HEK293T (cell line): Measurements from ENCODE around the gene PTPRG.
"Not testable (repeated sequence)": the region's sequence is repeated elsewhere in the genome, so short reads cannot be mapped to it uniquely, and the experiment has no call there.

Experiments used
- ARNT ChIP-seq: fragments of 450-650 bp; IDR thresholded peaks from 2 replicates; pipeline ENCODE4 v1.6.1; 2017; ENCODE audit warnings: mild to moderate bottlenecking
- BHLHE40 ChIP-seq: fragments of 450-650 bp; IDR thresholded peaks from 2 replicates; pipeline ENCODE4 v1.6.1; 2016; ENCODE audit warnings: mild to moderate bottlenecking, moderate library complexity, borderline replicate concordance
- ELF4 ChIP-seq: fragments of 450-650 bp; IDR thresholded peaks from 2 replicates; pipeline ENCODE4 v1.6.1; 2017; ENCODE audit warnings: antibody characterized with exemption
- FOXA1 ChIP-seq: fragments of 450-650 bp; IDR thresholded peaks from 2 replicates; pipeline ENCODE4 v1.6.1; 2016; ENCODE audit warnings: mild to moderate bottlenecking
- FOXK2 ChIP-seq: fragments of 450-650 bp; IDR thresholded peaks from 2 replicates; pipeline ENCODE4 v1.6.1; 2016; ENCODE audit warnings: mild to moderate bottlenecking
- FOXM1 ChIP-seq: fragments of 450-650 bp; IDR thresholded peaks from 2 replicates; pipeline ENCODE4 v1.6.1; 2017; ENCODE audit warnings: mild to moderate bottlenecking, borderline replicate concordance
- HDGF ChIP-seq: fragments of 450-650 bp; IDR thresholded peaks from 2 replicates; pipeline ENCODE4 v1.6.1; 2017; ENCODE audit warnings: antibody characterized with exemption, borderline replicate concordance
- LEF1 ChIP-seq: fragments of 450-650 bp; IDR thresholded peaks from 2 replicates; pipeline ENCODE4 v1.6.1; 2017; ENCODE audit warnings: mild to moderate bottlenecking, borderline replicate concordance
- NFRKB ChIP-seq: fragments of 450-650 bp; IDR thresholded peaks from 2 replicates; pipeline ENCODE4 v1.6.1; 2016; ENCODE audit warnings: mild to moderate bottlenecking, moderate library complexity
- SP1 ChIP-seq: fragments of 450-650 bp; IDR thresholded peaks from 2 replicates; pipeline ENCODE4 v1.6.1; 2017
- SUZ12 ChIP-seq: fragments of 450-650 bp; IDR thresholded peaks from 2 replicates; pipeline ENCODE4 v1.6.1; 2016; ENCODE audit warnings: mild to moderate bottlenecking
- TARDBP ChIP-seq: fragments of 450-650 bp; IDR thresholded peaks from 2 replicates; pipeline ENCODE4 v1.6.1; 2016
- ZNF384 ChIP-seq: fragments of 450-650 bp; IDR thresholded peaks from 2 replicates; pipeline ENCODE4 v1.6.1; 2016
- TF ChIP-seq, protein P1 (sequence below): fragments of 450-650 bp; IDR thresholded peaks from 2 replicates; pipeline ENCODE4 v1.6.1; 2016

GRCh38 chr3:61816304-61816703 is 254.9 kb downstream of the PTPRG start:
- TF ChIP-seq SP1, BHLHE40, FOXA1, ELF4, NFRKB, LEF1, FOXK2, ZNF384, FOXM1, SUZ12, ARNT, TARDBP, HDGF: not testable (repeated sequence)
- TF ChIP-seq, protein P1, sequence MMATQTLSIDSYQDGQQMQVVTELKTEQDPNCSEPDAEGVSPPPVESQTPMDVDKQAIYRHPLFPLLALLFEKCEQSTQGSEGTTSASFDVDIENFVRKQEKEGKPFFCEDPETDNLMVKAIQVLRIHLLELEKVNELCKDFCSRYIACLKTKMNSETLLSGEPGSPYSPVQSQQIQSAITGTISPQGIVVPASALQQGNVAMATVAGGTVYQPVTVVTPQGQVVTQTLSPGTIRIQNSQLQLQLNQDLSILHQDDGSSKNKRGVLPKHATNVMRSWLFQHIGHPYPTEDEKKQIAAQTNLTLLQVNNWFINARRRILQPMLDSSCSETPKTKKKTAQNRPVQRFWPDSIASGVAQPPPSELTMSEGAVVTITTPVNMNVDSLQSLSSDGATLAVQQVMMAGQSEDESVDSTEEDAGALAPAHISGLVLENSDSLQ, result not testable (repeated sequence)
